PC-9 (cell line): ENCODE results near the gene PITPNM1.

Experiments
- EZH2 ChIP-seq: fragments of 200-600 bp; sonication (generic); IDR thresholded peaks from 2 replicates; pipeline ENCODE4 v1.8.0; 2017; ENCODE audit warnings: antibody characterized with exemption, low read depth
- TF ChIP-seq, protein P1 (sequence below): fragments of 200-600 bp; sonication (generic); conservative IDR thresholded peaks from 2 replicates; pipeline ENCODE4 v1.6.1; 2017; ENCODE audit warnings: mixed run types, antibody characterized with exemption, mild to moderate bottlenecking, moderate library complexity

DNA sequence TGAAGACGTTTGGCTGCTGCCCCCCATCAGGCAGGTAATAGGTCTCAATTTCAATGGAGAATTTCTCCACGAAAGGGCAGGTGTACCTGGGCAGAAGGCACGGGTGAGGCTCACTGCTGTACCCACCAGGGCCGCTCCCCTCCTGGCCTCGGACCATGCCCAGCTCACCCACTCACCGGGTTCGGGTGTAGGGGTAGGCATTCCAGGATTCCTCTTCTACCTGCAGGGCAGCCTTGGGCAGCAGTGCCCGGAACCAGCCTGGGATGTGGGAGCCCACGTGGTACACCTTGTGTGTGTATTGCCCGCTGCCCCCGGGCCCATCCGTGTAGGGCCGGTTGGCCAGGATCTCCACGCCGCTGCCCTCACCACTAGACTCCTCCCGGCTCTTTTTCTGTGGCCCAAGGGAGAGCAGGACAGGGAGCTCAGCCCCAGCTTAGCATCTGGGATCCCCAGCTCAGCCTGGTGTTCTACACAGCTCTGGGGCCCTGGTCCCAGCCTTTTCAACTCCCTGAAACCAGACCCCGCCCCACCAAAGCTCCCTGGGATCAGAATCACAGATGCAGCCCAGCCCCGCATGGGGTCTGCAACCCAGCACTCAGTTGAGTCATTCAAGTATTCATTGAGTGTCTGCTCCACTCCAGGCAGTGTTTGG is 2.7 kb downstream of the PITPNM1 start:
- TF ChIP-seq, protein P1, sequence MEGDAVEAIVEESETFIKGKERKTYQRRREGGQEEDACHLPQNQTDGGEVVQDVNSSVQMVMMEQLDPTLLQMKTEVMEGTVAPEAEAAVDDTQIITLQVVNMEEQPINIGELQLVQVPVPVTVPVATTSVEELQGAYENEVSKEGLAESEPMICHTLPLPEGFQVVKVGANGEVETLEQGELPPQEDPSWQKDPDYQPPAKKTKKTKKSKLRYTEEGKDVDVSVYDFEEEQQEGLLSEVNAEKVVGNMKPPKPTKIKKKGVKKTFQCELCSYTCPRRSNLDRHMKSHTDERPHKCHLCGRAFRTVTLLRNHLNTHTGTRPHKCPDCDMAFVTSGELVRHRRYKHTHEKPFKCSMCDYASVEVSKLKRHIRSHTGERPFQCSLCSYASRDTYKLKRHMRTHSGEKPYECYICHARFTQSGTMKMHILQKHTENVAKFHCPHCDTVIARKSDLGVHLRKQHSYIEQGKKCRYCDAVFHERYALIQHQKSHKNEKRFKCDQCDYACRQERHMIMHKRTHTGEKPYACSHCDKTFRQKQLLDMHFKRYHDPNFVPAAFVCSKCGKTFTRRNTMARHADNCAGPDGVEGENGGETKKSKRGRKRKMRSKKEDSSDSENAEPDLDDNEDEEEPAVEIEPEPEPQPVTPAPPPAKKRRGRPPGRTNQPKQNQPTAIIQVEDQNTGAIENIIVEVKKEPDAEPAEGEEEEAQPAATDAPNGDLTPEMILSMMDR = no peak
- no peak for TF ChIP-seq EZH2
